Measurements from ENCODE around the gene CXADR.

DNA sequence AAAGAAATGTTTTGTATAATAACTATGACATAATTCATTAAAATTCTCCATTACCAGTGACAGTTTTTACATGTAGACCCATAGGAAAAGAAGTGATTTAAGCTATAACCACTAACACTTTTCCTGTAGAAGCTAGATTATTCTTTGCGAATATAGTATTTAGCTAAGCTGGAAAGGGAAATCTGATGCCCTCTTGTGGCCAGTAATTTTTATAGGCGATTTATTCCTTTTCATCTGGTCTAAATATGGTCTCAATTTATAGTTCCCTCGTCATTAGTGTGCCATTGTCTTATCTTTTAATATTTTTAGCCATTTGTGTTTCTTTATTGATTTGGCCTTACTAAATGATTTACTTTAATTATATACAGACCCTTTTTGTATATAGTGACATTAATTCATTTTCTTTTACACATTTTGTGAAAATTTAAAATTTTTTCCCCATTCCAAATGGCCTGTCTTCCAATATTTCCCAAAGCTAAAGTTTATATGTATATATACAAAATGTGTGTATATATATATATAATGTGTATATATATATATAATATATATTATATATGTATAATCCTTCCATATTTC lies 73.1 kb downstream of the CXADR start:
- no peak for TF ChIP-seq GATA3 (IDR thresholded peaks at IDR 0.05; ENCODE audit: low read depth, low read length)
- TF ChIP-seq GATA2 (IDR thresholded peaks at IDR 0.05; ENCODE audit: low read depth, low read length): no peak

All from SH-SY5Y (cell line).